ENCODE data around the gene MUC13. TPM values are rescaled to one million over a fixed set of nuclear protein-coding genes. Genes with fewer than 3 reads are reported as not detected.

The MUC13 gene
- total and polyA plus RNA-seq, 7 donors: 1.4 to 440 (median 119) TPM; not detected in 3

DNA sequence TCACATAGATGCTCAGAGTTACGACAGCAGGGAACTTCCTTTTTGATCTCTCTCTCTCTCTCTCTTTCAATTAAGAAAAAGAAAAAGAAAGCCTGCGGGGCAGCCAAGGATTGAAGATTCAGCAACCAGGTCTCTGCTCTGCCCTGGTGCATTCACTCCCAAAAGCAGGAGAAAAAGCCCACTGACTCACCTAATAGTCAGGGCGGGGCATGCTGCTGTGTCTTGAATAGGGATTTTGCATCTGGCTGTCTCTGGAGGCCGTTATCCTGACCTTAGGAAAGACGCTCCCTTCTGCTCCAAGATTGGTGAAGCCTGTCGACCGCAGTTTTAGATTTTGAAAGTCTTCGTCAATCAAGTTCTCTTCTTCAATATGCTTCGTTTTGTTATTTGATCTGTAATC, 26.6 kb downstream of the MUC13 start:
- Histone ChIP-seq H3K4me1 (no peaks in the 10 kb centered on the region), H3K9me3 (no peaks in the 10 kb centered on the region), H3K36me3 (no peaks in the 10 kb centered on the region), H3K27me3 (no peaks in the 10 kb centered on the region), H3K27ac (no peak overlapping the region), H3K4me3 (no peak overlapping the region)
- no peak for TF ChIP-seq POLR2AphosphoS5 (IDR thresholded peaks at IDR 0.05)
- no peak for TF ChIP-seq EP300 (IDR thresholded peaks at IDR 0.05)
- TF ChIP-seq, protein P1, sequence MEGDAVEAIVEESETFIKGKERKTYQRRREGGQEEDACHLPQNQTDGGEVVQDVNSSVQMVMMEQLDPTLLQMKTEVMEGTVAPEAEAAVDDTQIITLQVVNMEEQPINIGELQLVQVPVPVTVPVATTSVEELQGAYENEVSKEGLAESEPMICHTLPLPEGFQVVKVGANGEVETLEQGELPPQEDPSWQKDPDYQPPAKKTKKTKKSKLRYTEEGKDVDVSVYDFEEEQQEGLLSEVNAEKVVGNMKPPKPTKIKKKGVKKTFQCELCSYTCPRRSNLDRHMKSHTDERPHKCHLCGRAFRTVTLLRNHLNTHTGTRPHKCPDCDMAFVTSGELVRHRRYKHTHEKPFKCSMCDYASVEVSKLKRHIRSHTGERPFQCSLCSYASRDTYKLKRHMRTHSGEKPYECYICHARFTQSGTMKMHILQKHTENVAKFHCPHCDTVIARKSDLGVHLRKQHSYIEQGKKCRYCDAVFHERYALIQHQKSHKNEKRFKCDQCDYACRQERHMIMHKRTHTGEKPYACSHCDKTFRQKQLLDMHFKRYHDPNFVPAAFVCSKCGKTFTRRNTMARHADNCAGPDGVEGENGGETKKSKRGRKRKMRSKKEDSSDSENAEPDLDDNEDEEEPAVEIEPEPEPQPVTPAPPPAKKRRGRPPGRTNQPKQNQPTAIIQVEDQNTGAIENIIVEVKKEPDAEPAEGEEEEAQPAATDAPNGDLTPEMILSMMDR (IDR thresholded peaks at IDR 0.05): no peak
- no peak for TF ChIP-seq POLR2A (IDR thresholded peaks at IDR 0.05)
- DNase-seq: no peak
- 89 to 91% methylated on average over 9 of the region's 9 CpGs for WGBS, 2 donors
- intact Hi-C loops (cut with DNase I): no loop called here

DNA sequence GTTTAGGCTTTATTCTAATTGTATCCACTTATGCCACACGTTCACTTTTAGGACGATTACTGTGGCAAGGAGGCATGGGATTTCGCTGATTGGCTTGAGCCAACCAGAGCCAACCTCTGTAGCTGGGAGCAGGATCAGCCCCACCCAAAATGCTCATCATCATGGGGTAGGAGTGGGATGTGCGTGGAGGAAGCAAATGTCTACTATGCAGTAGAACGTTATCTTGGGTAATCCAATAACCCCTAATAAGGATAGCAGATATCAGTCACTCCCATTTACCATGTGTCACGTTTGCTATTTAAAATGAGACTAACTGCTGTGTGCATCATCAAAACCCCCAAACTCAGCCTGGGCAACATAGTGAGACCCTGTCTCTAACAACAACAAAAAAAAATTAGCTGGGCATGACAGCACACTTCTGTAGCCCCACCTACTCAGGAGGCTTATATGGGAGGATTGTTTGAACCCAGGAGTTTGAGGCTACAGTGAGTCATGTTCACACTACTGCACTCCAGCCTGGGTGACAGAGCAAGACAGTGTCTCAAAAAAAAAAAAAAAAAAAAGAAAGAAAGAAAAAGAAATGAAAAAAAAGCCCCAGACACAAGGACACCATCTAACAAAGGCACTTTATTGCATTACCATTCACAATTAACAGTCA, 29.6 kb downstream of the MUC13 start:
- Histone ChIP-seq H3K27ac (no peak overlapping the region), H3K27me3 (no peaks in the 10 kb centered on the region), H3K9me3 (no peaks in the 10 kb centered on the region), H3K4me3 (no peak overlapping the region), H3K4me1 (no peaks in the 10 kb centered on the region), H3K36me3 (no peaks in the 10 kb centered on the region)
- intact Hi-C loops (cut with DNase I): loop anchor here (5.0 kb wide), 1 partner anchor 338 kb away; no protein-coding TSS in a partner anchor
- no peak for DNase-seq
- WGBS, 2 donors: 73 to 85% methylated on average over 6 of the region's 6 CpGs
- no peak for TF ChIP-seq POLR2AphosphoS5 (IDR thresholded peaks at IDR 0.05)
- TF ChIP-seq EP300 (IDR thresholded peaks at IDR 0.05): no peak
- TF ChIP-seq, protein P1 (IDR thresholded peaks at IDR 0.05): no peak
- no peak for TF ChIP-seq POLR2A (IDR thresholded peaks at IDR 0.05)

DNA sequence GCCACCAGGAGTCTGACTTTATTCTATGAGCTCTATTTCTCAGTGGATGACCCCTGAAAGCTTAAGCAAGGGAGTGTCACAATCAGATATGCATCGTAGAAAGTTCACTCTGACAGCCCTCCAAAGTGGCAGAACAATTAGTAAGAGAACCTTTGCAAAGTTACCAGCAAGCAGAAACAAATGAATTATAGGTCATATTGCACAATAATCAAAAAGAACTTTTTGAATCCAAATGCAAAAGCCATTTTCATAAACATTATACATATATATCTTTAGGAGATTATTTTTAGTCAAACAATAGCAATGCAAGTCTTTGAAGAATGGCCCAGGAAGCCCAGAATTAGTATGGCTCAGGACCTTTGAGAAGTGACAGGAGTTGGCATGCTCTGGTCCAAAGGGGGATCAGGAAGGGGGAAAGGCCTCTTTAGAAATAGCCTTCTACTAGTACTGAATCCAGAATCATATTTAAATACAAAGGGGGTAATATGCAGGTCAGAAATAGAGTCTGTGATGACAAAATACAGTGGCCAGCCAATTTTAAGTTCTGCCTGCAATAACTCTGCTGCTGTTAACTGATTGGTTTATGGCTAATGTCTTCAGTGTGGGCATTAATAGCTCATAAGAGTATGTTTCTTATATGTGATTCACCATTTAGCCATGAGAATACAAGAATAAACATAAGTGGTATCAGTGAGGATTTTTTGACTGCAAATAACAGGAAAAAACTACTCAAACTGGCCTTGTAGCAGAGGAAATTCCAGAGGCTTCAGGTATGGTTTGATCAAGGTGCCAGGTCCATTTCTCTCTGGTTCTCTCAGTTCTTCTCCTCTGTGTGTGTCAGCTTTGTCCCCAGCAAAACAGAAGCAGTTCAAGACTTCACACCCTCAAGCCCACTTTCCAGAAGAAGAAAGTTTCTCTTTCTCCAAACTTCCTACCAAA, 30.4 kb downstream of the MUC13 start:
- H3K27ac ChIP-seq: no peak overlapping the region
- H3K9me3 ChIP-seq: no peaks in the 10 kb centered on the region
- DNase-seq: no peak
- TF ChIP-seq POLR2A (IDR thresholded peaks at IDR 0.05) (no peak), EP300 (IDR thresholded peaks at IDR 0.05) (no peak), POLR2AphosphoS5 (IDR thresholded peaks at IDR 0.05) (no peak)
- TF ChIP-seq, protein P1 (IDR thresholded peaks at IDR 0.05): no peak
- 73 to 83% methylated on average over 1 of the region's 1 CpG for WGBS, 2 donors
- H3K36me3 ChIP-seq: no peaks in the 10 kb centered on the region
- H3K27me3 ChIP-seq: no peaks in the 10 kb centered on the region
- intact Hi-C loops (cut with DNase I): loop anchor here (5.0 kb wide), 1 partner anchor 337 kb away; no protein-coding TSS in a partner anchor
- H3K4me3 ChIP-seq: no peak overlapping the region
- no peaks in the 10 kb centered on the region for H3K4me1 ChIP-seq

DNA sequence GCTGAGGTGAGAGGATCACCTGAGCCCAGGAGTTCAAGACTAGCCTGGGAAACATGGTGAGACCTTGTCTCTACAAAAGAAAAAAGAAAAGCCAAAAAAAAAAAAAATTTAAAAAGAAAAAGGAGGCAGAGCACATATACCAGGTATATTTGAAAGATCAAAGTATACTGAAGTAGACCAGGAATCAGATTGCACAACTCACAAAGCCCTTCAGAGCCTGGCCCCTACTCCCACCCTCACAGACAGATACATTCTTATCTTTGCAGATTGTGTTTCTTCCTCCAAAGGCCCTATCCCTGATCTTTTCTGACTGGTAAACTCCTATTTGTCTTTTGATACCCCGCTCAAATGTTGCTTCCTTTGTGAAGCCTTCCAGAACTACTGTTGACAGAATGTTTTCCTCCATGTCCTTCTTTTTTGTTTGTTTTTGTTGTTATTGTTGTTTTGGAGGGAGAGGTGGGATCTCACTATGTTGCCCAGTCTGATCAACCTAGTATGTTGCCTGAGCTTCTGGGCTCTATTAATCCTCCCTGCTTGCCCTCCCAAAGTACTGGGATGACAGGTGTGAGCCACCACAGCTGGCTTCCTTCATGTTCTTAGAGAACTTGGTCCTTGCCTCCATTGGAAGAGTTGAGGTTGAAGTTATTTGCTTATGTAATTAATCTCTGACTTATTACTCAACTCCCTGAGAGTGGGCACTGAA, 37.6 kb downstream of the MUC13 start:
- intact Hi-C loops (cut with DNase I): no loop called here
- TF ChIP-seq EP300 (IDR thresholded peaks at IDR 0.05): no peak
- TF ChIP-seq, protein P1 (IDR thresholded peaks at IDR 0.05): no peak
- TF ChIP-seq POLR2A (IDR thresholded peaks at IDR 0.05): no peak
- no peak for TF ChIP-seq POLR2AphosphoS5 (IDR thresholded peaks at IDR 0.05)
- Histone ChIP-seq H3K27me3 (no peaks in the 10 kb centered on the region), H3K4me1 (peaks cover 0 to 12% (median 5%) of the 10 kb centered on the region in 4 donors), H3K4me3 (no peak overlapping the region), H3K36me3 (no peaks in the 10 kb centered on the region), H3K27ac (no peak overlapping the region), H3K9me3 (no peaks in the 10 kb centered on the region)
- WGBS, 2 donors: 97 to 100% methylated on average over 1 of the region's 1 CpG
- DNase-seq: no peak
